Mesothelial cell of epicardium (in vitro differentiated cells): ENCODE data around the gene ZNF20. TPM values are rescaled to one million over a fixed set of nuclear protein-coding genes. Genes with fewer than 3 reads are reported as not detected.
A peak's percentile ranks its signal among the peaks of the same experiment; 100 is the strongest.
"Not testable (repeated sequence)": the region's sequence is repeated elsewhere in the genome, so short reads cannot be mapped to it uniquely, and the experiment has no call there.

Experiments used
- DNase-seq, 2 experiments: peaks; one replicate each; pipeline ENCODE4 v3.0.0; 2021; ENCODE audit warnings: low spot score in 2 of 2; ENCODE audit not compliant: unreplicated experiment in 2 of 2
- H3K27ac Mint-ChIP-seq: 2 replicates; pipeline ENCODE4 v1.8.0; 2021; ENCODE audit warnings: mixed read lengths
- H3K27me3 Mint-ChIP-seq: 2 replicates; pipeline ENCODE4 v1.8.0; 2021; ENCODE audit warnings: low read depth, mixed read lengths
- H3K36me3 Mint-ChIP-seq: 2 replicates; pipeline ENCODE4 v1.8.0; 2021; ENCODE audit warnings: mixed read lengths
- H3K4me1 Mint-ChIP-seq: 2 replicates; pipeline ENCODE4 v1.8.0; 2021; ENCODE audit warnings: mixed read lengths
- H3K4me3 Mint-ChIP-seq: 2 replicates; pipeline ENCODE4 v1.8.0; 2021; ENCODE audit warnings: mild to moderate bottlenecking, moderate library complexity, mixed read lengths
- H3K9me3 Mint-ChIP-seq: 2 replicates; pipeline ENCODE4 v1.8.0; 2021; ENCODE audit warnings: mixed read lengths
- total RNA-seq: library from RNA; stranded (reverse); gene quantifications from 3 replicates; pipeline ENCODE4 v1.2.1, GENCODE V29; 2021
- TF ChIP-seq, protein P1 (sequence below): fragments of 200-600 bp; sonication (generic); IDR thresholded peaks from one replicate; pipeline ENCODE4 v1.5.0; 2021; ENCODE audit warnings: antibody characterized with exemption; ENCODE audit not compliant: unreplicated experiment

The ZNF20 gene
- total RNA-seq, 1 donor from 2014 or later, result 11.1 TPM

DNA sequence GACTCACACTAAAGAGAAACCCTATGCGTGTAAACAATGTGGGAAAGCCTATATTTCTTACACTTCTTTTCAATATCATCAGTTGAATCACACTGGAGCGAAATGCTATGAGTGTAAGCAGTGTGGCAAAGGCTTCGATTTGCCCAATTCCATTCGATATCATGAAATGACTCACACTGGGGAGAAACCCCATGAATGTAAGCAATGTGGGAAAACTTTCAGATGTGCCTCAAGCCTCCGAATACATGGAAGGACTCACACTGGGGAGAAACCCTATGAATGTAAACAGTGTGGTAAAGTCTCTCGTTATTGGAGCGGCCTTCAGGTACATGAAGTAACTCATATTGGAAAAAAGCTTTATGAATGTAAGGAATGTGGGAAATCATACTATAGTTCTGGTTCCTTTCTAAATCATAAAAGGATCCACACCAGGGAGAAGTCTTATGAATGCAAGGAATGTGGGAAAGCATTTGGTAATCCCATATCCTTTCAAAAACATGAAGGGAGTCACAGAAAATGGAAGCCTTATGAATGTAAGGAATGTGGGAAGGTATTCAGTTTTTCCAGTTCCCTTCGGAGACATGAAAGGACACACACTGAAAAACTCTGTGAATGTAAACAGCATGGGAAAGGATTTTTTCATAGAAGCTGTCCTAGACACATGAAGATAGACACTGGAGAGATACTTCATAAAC, 28.1 kb downstream of the ZNF20 start:
- Mint-ChIP-seq H3K36me3 (peaks cover 62% of the 10 kb centered on the region), H3K4me3 (no peak overlapping the region), H3K27ac (no peak overlapping the region), H3K4me1 (no peaks in the 10 kb centered on the region), H3K27me3 (no peaks in the 10 kb centered on the region), H3K9me3 (peaks cover 51% of the 10 kb centered on the region)
- no peak for DNase-seq
- TF ChIP-seq, protein P1, sequence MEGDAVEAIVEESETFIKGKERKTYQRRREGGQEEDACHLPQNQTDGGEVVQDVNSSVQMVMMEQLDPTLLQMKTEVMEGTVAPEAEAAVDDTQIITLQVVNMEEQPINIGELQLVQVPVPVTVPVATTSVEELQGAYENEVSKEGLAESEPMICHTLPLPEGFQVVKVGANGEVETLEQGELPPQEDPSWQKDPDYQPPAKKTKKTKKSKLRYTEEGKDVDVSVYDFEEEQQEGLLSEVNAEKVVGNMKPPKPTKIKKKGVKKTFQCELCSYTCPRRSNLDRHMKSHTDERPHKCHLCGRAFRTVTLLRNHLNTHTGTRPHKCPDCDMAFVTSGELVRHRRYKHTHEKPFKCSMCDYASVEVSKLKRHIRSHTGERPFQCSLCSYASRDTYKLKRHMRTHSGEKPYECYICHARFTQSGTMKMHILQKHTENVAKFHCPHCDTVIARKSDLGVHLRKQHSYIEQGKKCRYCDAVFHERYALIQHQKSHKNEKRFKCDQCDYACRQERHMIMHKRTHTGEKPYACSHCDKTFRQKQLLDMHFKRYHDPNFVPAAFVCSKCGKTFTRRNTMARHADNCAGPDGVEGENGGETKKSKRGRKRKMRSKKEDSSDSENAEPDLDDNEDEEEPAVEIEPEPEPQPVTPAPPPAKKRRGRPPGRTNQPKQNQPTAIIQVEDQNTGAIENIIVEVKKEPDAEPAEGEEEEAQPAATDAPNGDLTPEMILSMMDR, result no peak

DNA sequence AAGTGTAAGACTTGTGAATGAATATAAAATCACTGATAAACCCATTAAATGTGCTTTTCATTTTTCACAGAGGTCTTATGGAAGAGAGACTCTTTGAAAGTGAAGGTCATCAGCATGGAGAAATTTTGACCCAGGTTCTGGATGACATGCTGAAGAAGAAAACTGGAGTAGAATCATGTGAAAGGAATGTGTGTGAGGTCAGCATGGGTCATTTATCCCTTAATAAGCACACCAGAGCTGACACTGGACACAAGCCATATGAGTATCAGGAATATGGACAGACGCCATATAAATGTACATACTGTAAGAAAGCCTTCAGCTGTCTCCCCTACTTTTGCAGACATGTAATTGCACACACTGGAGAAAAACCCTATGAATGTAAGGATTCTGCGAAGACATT, 29.0 kb downstream of the ZNF20 start:
- H3K9me3 Mint-ChIP-seq, result peaks cover 59% of the 10 kb centered on the region
- TF ChIP-seq, protein P1, result no peak
- H3K27me3 Mint-ChIP-seq, result no peaks in the 10 kb centered on the region
- no peak for DNase-seq
- H3K36me3 Mint-ChIP-seq, result peaks cover 66% of the 10 kb centered on the region
- no peaks in the 10 kb centered on the region for H3K4me1 Mint-ChIP-seq
- H3K4me3 Mint-ChIP-seq, result no peak overlapping the region
- no peak overlapping the region for H3K27ac Mint-ChIP-seq

DNA sequence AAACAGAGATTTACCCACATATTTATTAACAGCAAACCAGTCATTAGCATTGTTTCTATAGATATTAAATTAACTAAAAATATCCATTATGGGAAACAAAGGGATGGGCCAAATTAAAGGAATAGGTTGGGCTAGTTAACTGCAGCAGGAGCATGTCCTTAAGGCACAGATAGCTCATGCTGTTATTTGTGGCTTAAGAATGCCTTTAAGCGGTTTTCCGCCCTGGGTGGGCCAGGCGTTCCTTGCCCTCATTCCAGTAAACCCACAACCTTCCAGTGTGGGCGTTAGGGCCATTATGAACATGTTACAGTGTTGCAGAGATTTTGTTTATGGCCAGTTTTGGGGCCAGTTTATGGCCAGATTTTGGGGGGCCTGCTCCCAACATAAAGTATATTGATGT, 36.2 kb downstream of the ZNF20 start:
- not testable (repeated sequence) for H3K4me3 Mint-ChIP-seq, H3K4me1 Mint-ChIP-seq, H3K27ac Mint-ChIP-seq, DNase-seq, H3K27me3 Mint-ChIP-seq
- peaks cover 55% of the 10 kb centered on the region for H3K36me3 Mint-ChIP-seq
- peaks cover 58% of the 10 kb centered on the region for H3K9me3 Mint-ChIP-seq

DNA sequence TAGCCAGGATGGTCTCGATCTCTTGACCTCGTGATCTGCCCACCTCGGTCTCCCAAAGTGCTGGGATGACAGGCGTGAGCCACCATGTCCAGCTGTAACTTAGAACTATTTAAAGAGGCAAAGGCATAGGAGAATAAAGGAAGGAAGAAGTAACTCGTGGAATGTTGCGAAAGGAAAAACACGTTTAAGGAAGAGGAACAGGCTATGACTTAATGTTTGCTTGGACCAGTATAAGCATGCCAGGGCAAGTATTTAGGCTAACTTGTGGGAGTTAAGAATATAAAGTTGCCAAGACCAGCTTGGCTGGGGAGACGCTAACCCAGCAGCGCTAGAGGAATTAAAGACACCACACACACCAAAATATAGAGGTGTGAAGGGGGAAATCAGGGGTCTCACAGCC, 42.1 kb downstream of the ZNF20 start:
- H3K4me1 Mint-ChIP-seq, result peaks cover 3% of the 10 kb centered on the region
- no peak for DNase-seq
- TF ChIP-seq, protein P1, result no peak
- peaks cover 59% of the 10 kb centered on the region for H3K9me3 Mint-ChIP-seq
- H3K27me3 Mint-ChIP-seq, result no peaks in the 10 kb centered on the region
- no peak overlapping the region for H3K4me3 Mint-ChIP-seq
- H3K36me3 Mint-ChIP-seq, result peaks cover 59% of the 10 kb centered on the region
- no peak overlapping the region for H3K27ac Mint-ChIP-seq

DNA sequence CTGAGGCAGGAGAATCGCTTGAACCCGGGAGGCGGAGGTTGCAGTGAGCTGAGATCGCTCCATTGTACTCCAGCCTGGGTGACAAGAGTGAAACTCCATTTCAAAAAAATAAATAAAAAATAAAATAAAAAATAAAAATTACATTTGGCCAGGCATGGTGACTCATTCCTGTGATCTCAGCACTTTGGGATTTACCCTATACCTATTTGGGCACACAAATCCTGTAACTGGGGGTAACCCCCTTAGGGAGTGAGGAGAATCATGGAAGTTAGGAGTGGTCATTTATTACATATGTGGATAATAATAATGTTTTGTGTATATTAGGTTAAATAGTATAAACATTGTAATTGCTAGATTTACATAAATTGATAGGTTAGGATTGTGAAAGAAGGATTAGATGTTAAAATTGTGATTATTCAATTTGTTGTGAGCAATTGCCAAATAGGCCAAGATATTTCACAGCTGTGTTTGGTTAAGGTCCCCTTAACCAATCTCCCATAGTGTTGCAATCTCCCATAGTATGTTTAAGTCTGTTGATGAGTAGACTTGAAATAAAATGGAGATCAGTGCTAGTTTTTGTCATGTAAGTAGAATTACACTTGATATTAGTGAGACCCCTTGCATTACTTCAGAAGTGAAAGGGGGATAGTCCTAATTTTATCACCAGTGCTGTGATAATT, 44.9 kb downstream of the ZNF20 start:
- Mint-ChIP-seq H3K9me3 (peaks cover 34% of the 10 kb centered on the region), H3K36me3 (peaks cover 41% of the 10 kb centered on the region), H3K4me3 (no peak overlapping the region), H3K27ac (no peak overlapping the region), H3K4me1 (peaks cover 6% of the 10 kb centered on the region), H3K27me3 (no peaks in the 10 kb centered on the region)
- DNase-seq, result no peak
- TF ChIP-seq, protein P1, result no peak

DNA sequence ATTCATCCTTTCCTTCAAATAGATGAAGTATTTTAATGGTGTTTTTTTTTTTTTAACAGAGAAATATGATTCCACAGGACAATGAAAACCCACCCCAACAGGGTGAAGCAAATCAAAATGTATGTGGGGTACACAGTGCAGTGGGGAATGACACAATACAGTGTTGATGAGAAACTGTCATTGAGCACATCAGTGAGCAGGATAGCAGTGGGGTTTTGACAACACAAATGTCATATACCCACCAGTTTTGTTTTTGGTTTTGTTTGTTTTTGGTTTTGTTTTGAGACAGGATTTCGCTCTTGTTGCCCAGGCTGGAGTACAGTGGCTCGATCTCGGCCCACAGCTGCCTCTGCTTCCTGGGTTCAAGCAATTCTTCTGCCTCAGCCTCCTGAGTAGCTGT, 46.4 kb downstream of the ZNF20 start:
- H3K36me3 Mint-ChIP-seq, result peaks cover 28% of the 10 kb centered on the region
- H3K9me3 Mint-ChIP-seq, result peaks cover 21% of the 10 kb centered on the region
- peaks cover 6% of the 10 kb centered on the region for H3K4me1 Mint-ChIP-seq
- H3K27me3 Mint-ChIP-seq, result no peaks in the 10 kb centered on the region
- DNase-seq, result no peak
- TF ChIP-seq, protein P1, result no peak
- H3K4me3 Mint-ChIP-seq, result peak overlapping the region; percentile 85
- no peak overlapping the region for H3K27ac Mint-ChIP-seq
